Measurements from ENCODE around the gene NCOA3.
A peak's percentile ranks its signal among the peaks of the same experiment; 100 is the strongest.
"Not testable (repeated sequence)": the region's sequence is repeated elsewhere in the genome, so short reads cannot be mapped to it uniquely, and the experiment has no call there.

NCOA3 gene

GRCh38 chr20:47503685-47504084 is 2.0 kb downstream of the NCOA3 start:
- DNase-seq (ENCODE audit: extremely low read depth, insufficient read length) = no peak
- no peak for TF ChIP-seq CTCF (IDR thresholded peaks at IDR 0.05; ENCODE audit: insufficient read depth, low read length, poor library complexity, severe bottlenecking)
- Histone ChIP-seq H3K27me3 (replicated peaks; ENCODE audit: control insufficient read depth, insufficient read depth, low read length) (no peaks in the 10 kb centered on the region), H3K36me3 (ENCODE audit: control insufficient read depth, insufficient read depth, low read length) (no peaks in the 10 kb centered on the region), H3K4me3 (replicated peaks; ENCODE audit: low read depth, low read length) (peak overlapping the region; percentile 97)

- Histone ChIP-seq H3K4me3 (replicated peaks; ENCODE audit: low read depth, low read length) (peak overlapping the region; percentile 28), H3K27me3 (replicated peaks; ENCODE audit: control insufficient read depth, insufficient read depth, low read length) (no peaks in the 10 kb centered on the region), H3K36me3 (ENCODE audit: control insufficient read depth, insufficient read depth, low read length) (peaks cover 1% of the 10 kb centered on the region; the same call in 1 of the 2 replicates)
- no peak for TF ChIP-seq CTCF (IDR thresholded peaks at IDR 0.05; ENCODE audit: insufficient read depth, low read length, poor library complexity, severe bottlenecking)
- DNase-seq (ENCODE audit: extremely low read depth, insufficient read length) = no peak
These were observed 4.6 kb downstream of the NCOA3 start for GRCh38 chr20:47506335-47506734.

- H3K36me3 ChIP-seq (ENCODE audit: control insufficient read depth, insufficient read depth, low read length) = peaks cover 1% of the 10 kb centered on the region; the same call in 1 of the 2 replicates
- TF ChIP-seq CTCF (IDR thresholded peaks at IDR 0.05; ENCODE audit: insufficient read depth, low read length, poor library complexity, severe bottlenecking) = no peak
- no peak for DNase-seq (ENCODE audit: extremely low read depth, insufficient read length)
- peak overlapping the region; percentile 37 for H3K4me3 ChIP-seq (replicated peaks; ENCODE audit: low read depth, low read length)
- no peaks in the 10 kb centered on the region for H3K27me3 ChIP-seq (replicated peaks; ENCODE audit: control insufficient read depth, insufficient read depth, low read length)
These were observed 5.2 kb downstream of the NCOA3 start for GRCh38 chr20:47506850-47507249.

- H3K4me3 ChIP-seq (replicated peaks; ENCODE audit: low read depth, low read length); DNase-seq (ENCODE audit: extremely low read depth, insufficient read length); H3K36me3 ChIP-seq (ENCODE audit: control insufficient read depth, insufficient read depth, low read length); H3K27me3 ChIP-seq (replicated peaks; ENCODE audit: control insufficient read depth, insufficient read depth, low read length): not testable (repeated sequence)
These were observed 5.7 kb downstream of the NCOA3 start for GRCh38 chr20:47507275-47507981.

- H3K27me3 ChIP-seq (replicated peaks; ENCODE audit: control insufficient read depth, insufficient read depth, low read length) = no peaks in the 10 kb centered on the region
- TF ChIP-seq CTCF (IDR thresholded peaks at IDR 0.05; ENCODE audit: insufficient read depth, low read length, poor library complexity, severe bottlenecking) = no peak
- DNase-seq (ENCODE audit: extremely low read depth, insufficient read length) = no peak
- H3K36me3 ChIP-seq (ENCODE audit: control insufficient read depth, insufficient read depth, low read length) = peaks cover 1% of the 10 kb centered on the region; the same call in 1 of the 2 replicates
- H3K4me3 ChIP-seq (replicated peaks; ENCODE audit: low read depth, low read length) = no peak overlapping the region
These were observed 6.6 kb downstream of the NCOA3 start for GRCh38 chr20:47508278-47508677.

GRCh38 chr20:47509104-47509661 is 7.5 kb downstream of the NCOA3 start:
- H3K4me3 ChIP-seq (replicated peaks; ENCODE audit: low read depth, low read length) = no peak overlapping the region
- DNase-seq (ENCODE audit: extremely low read depth, insufficient read length) = no peak
- H3K27me3 ChIP-seq (replicated peaks; ENCODE audit: control insufficient read depth, insufficient read depth, low read length) = no peaks in the 10 kb centered on the region
- TF ChIP-seq CTCF (IDR thresholded peaks at IDR 0.05; ENCODE audit: insufficient read depth, low read length, poor library complexity, severe bottlenecking) = no peak
- peaks cover 1% of the 10 kb centered on the region; the same call in 1 of the 2 replicates for H3K36me3 ChIP-seq (ENCODE audit: control insufficient read depth, insufficient read depth, low read length)
